Esophagus muscularis mucosa (tissue), 4 donors: ENCODE data around the gene RETN.

Experiments used
- CTCF ChIP-seq, 3 experiments: fragments of 200-600 bp in 2 of 3; fragments of 450-650 bp in 1 of 3; sonication (generic) in 2 of 3; IDR thresholded peaks; one replicate each; pipeline ENCODE4 v1.5.1; 2017 to 2019; ENCODE audit warnings: antibody characterized with exemption in 3 of 3, mild to moderate bottlenecking in 2 of 3, moderate library complexity in 1 of 3
- EP300 ChIP-seq: sonication (generic); formaldehyde crosslinking; IDR thresholded peaks from one replicate; pipeline ENCODE4 v1.6.1; 2017; ENCODE audit warnings: antibody characterized with exemption
- POLR2A ChIP-seq: fragments of 450-650 bp; IDR thresholded peaks from one replicate; pipeline ENCODE4 v1.6.1; 2017; ENCODE audit warnings: antibody characterized with exemption, moderate library complexity, mild to moderate bottlenecking, low read depth
- POLR2AphosphoS5 ChIP-seq, 2 donors: sonication (generic); formaldehyde crosslinking; IDR thresholded peaks; one replicate each; pipeline ENCODE4 v1.6.1; 2017; ENCODE audit warnings: antibody characterized with exemption in 2 of 2

- TF ChIP-seq POLR2A: no peak
- TF ChIP-seq CTCF (IDR thresholded peaks at IDR 0.05): no peak
- no peak for TF ChIP-seq POLR2AphosphoS5 (IDR thresholded peaks at IDR 0.05)
- TF ChIP-seq EP300: no peak
Observed at GRCh38 chr19:7718668-7719067, 49.8 kb downstream of the RETN start.
